Fibroblast of lung (primary cell): ENCODE data around the gene ASAH2B. TPM values are rescaled to one million over a fixed set of nuclear protein-coding genes. Genes with fewer than 3 reads are reported as not detected.
"Not testable (repeated sequence)": the region's sequence is repeated elsewhere in the genome, so short reads cannot be mapped to it uniquely, and the experiment has no call there.

Experiments used
- DNase-seq, 2 donors: peaks; one replicate each; pipeline versions ENCODE4 v3.0.0 to v3.0.0-alpha.2; 2010; ENCODE audit warnings: low read depth in 2 of 2
- H2AFZ ChIP-seq: 2 replicates; pipeline ENCODE4 v1.5.1; 2012; ENCODE audit warnings: low read length, control low read depth, inconsistent platforms
- H3K27ac ChIP-seq: 2 replicates; pipeline ENCODE4 v1.5.1; 2011; ENCODE audit warnings: low read length, control low read depth; ENCODE audit not compliant: insufficient read depth
- H3K27me3 ChIP-seq: 2 replicates; pipeline ENCODE4 v1.5.1; 2011; ENCODE audit warnings: mild to moderate bottlenecking, low read length; ENCODE audit not compliant: control insufficient read depth, insufficient read depth
- H3K36me3 ChIP-seq: 2 replicates; pipeline ENCODE4 v1.5.1; 2011; ENCODE audit warnings: low read length; ENCODE audit not compliant: control insufficient read depth, insufficient read depth
- H3K4me1 ChIP-seq: 2 replicates; pipeline ENCODE4 v1.5.1; 2011; ENCODE audit warnings: low read length; ENCODE audit not compliant: control insufficient read depth, insufficient read depth; ENCODE audit errors: extremely low read depth
- H3K4me2 ChIP-seq: 2 replicates; pipeline ENCODE4 v1.5.1; 2011; ENCODE audit warnings: low read length, control low read depth; ENCODE audit not compliant: insufficient read depth; ENCODE audit errors: extremely low read depth
- H3K4me3 ChIP-seq, 4 experiments: fragments of 200-600 bp in 1 of 4; sonication (generic) in 1 of 4; replicated peaks in 1 of 4; 2 replicates each; pipeline ENCODE4 v1.5.1; 2011 to 2016; ENCODE audit warnings: low read length in 4 of 4, low read depth in 3 of 4, mild to moderate bottlenecking in 3 of 4, control low read depth in 2 of 4, inconsistent platforms in 1 of 4, mixed read lengths in 1 of 4; ENCODE audit not compliant: insufficient read depth in 1 of 4; ENCODE audit errors: control extremely low read depth in 1 of 4
- H3K79me2 ChIP-seq: 2 replicates; pipeline ENCODE4 v1.5.1; 2012; ENCODE audit warnings: mild to moderate bottlenecking, low read length, inconsistent platforms; ENCODE audit not compliant: control insufficient read depth, insufficient read depth
- H3K9ac ChIP-seq: 2 replicates; pipeline ENCODE4 v1.5.1; 2011; ENCODE audit warnings: mild to moderate bottlenecking, low read length, control low read depth; ENCODE audit not compliant: insufficient read depth
- H3K9me3 ChIP-seq: 2 replicates; pipeline ENCODE4 v1.5.1; 2012; ENCODE audit warnings: low read depth, low read length; ENCODE audit not compliant: control insufficient read depth, insufficient read depth
- H4K20me1 ChIP-seq: 2 replicates; pipeline ENCODE4 v1.5.1; 2011; ENCODE audit warnings: low read length; ENCODE audit not compliant: control insufficient read depth, insufficient read depth; ENCODE audit errors: extremely low read depth
- CTCF ChIP-seq, 2 donors: IDR thresholded peaks in 1 of 2; conservative IDR thresholded peaks in 1 of 2; 1 replicate in 1 of 2; 2 replicates in 1 of 2; pipeline ENCODE4 v1.5.1; 2011 to 2012; ENCODE audit warnings: low read length in 2 of 2, control low read depth in 1 of 2, inconsistent platforms in 1 of 2, low read depth in 1 of 2, mild to moderate bottlenecking in 1 of 2
- EZH2 ChIP-seq: IDR thresholded peaks from 2 replicates; pipeline ENCODE4 v1.5.1; 2012; ENCODE audit warnings: low read length, control low read depth, mild to moderate bottlenecking; ENCODE audit errors: missing control alignments
- polyA minus RNA-seq: library from RNA; depleted of rRNA, polyadenylated mRNA; stranded (reverse); fragments of >200 nt; gene quantifications from 2 replicates; pipeline ENCODE4 v1.2.3, GENCODE V29; 2011; ENCODE audit warnings: low replicate concordance
- polyA plus RNA-seq, 2 donors: library from polyadenylated mRNA; depleted of rRNA in 1 of 2; stranded (reverse) in 1 of 2; unstranded in 1 of 2; fragments of >200 nt; gene quantifications; 2 replicates each; pipeline ENCODE4 v1.2.1, GENCODE V29; 2011 to 2012; ENCODE audit warnings: missing spikeins in 1 of 2
- total RNA-seq: library from RNA; depleted of rRNA; stranded (reverse); fragments of >200 nt; gene quantifications from 2 replicates; pipeline ENCODE4 v1.2.1, GENCODE V29; 2014

The ASAH2B gene
- total RNA-seq, result 2.3 and 3.0 TPM in 2 replicates
- polyA plus RNA-seq, result 5.9 and 7.4 TPM in 2 replicates
- 2.9 and 6.4 TPM in 2 replicates for polyA plus RNA-seq (2012)
- 0.30 and 0.51 TPM in 2 replicates for polyA minus RNA-seq

- peak within 1 kb of the TSS; percentile 58 for H3K9ac ChIP-seq
- peak within 1 kb of the TSS; percentile 95 for H2AFZ ChIP-seq
- TF ChIP-seq CTCF (conservative IDR thresholded peaks at IDR 0.05 in 1 of 2, IDR thresholded peaks at IDR 0.05 in 1 of 2; ENCODE audit: low read depth in 1 of 2, low read length in 2 of 2), result no peak
- TF ChIP-seq EZH2, result no peak
- H3K27ac ChIP-seq, result peak within 1 kb of the TSS; percentile 75
- H3K79me2 ChIP-seq, result no peaks in the 10 kb centered on the region
- no peaks in the 10 kb centered on the region for H3K36me3 ChIP-seq
- peak within 1 kb of the TSS; percentile 66 to 92 (median 78) for H3K4me3 ChIP-seq
- H3K27me3 ChIP-seq, result no peaks in the 10 kb centered on the region
- H3K4me2 ChIP-seq, result peak within 1 kb of the TSS; percentile 85
- no peaks in the 10 kb centered on the region for H3K9me3 ChIP-seq
- H4K20me1 ChIP-seq, result no peaks in the 10 kb centered on the region
- DNase-seq, result peak; percentile 81 to 84
- H3K4me1 ChIP-seq, result no peaks in the 10 kb centered on the region
Measured at GRCh38 chr10:50739618-50740292, at the start of gene ASAH2B. ASAH2B (plus strand) TSS chr10:50739936; CDS start chr10:50745131, 5,195 bp downstream.

- H3K4me2 ChIP-seq, H2AFZ ChIP-seq, H3K36me3 ChIP-seq, H3K4me1 ChIP-seq, H3K4me3 ChIP-seq, H3K9me3 ChIP-seq, H3K27ac ChIP-seq, H4K20me1 ChIP-seq, H3K9ac ChIP-seq, H3K79me2 ChIP-seq, DNase-seq, H3K27me3 ChIP-seq: not testable (repeated sequence)
Measured at GRCh38 chr10:50697819-50698218, 41.9 kb upstream of the ASAH2B start.

GRCh38 chr10:50701947-50702346 lies 37.8 kb upstream of the ASAH2B start:
- H2AFZ ChIP-seq, H3K27ac ChIP-seq, H3K36me3 ChIP-seq, H3K9me3 ChIP-seq, H4K20me1 ChIP-seq, H3K4me1 ChIP-seq, H3K79me2 ChIP-seq, H3K4me2 ChIP-seq, H3K9ac ChIP-seq, H3K4me3 ChIP-seq, H3K27me3 ChIP-seq: not testable (repeated sequence)
- peak in 1 of 2 donors; percentile 1 for DNase-seq

- H3K27ac ChIP-seq, H4K20me1 ChIP-seq, H3K9ac ChIP-seq, H2AFZ ChIP-seq, H3K4me2 ChIP-seq, H3K4me1 ChIP-seq, H3K79me2 ChIP-seq, H3K9me3 ChIP-seq, H3K27me3 ChIP-seq, DNase-seq, H3K4me3 ChIP-seq, H3K36me3 ChIP-seq: not testable (repeated sequence)
Measured at GRCh38 chr10:50702997-50703396, 36.7 kb upstream of the ASAH2B start.

GRCh38 chr10:50704436-50705079 lies 35.2 kb upstream of the ASAH2B start:
- DNase-seq, result peak in 1 of 2 donors; percentile 39
- H3K27me3 ChIP-seq, H3K36me3 ChIP-seq, H3K79me2 ChIP-seq, H3K4me2 ChIP-seq, H4K20me1 ChIP-seq, H3K9ac ChIP-seq, H3K4me1 ChIP-seq, H3K4me3 ChIP-seq, H3K27ac ChIP-seq, H2AFZ ChIP-seq, H3K9me3 ChIP-seq: not testable (repeated sequence)

GRCh38 chr10:50706006-50706405 lies 33.7 kb upstream of the ASAH2B start:
- not testable (repeated sequence) for H3K4me1 ChIP-seq, H3K9ac ChIP-seq, H2AFZ ChIP-seq, H3K79me2 ChIP-seq, H3K4me2 ChIP-seq, H3K36me3 ChIP-seq, H3K9me3 ChIP-seq, H3K27me3 ChIP-seq, H3K4me3 ChIP-seq, DNase-seq, H4K20me1 ChIP-seq, H3K27ac ChIP-seq
